GM21423 (cell line): ENCODE results near the gene ABT1.
"Not testable (repeated sequence)": the region's sequence is repeated elsewhere in the genome, so short reads cannot be mapped to it uniquely, and the experiment has no call there.

ENCODE experiments used
- ATAC-seq: cut with Tn5 transposase; IDR thresholded peaks from one replicate; pipeline ENCODE4 v1.9.1; 2021; ENCODE audit warnings: mild to moderate bottlenecking, moderate library complexity; ENCODE audit not compliant: unreplicated experiment

Gene ABT1

DNA sequence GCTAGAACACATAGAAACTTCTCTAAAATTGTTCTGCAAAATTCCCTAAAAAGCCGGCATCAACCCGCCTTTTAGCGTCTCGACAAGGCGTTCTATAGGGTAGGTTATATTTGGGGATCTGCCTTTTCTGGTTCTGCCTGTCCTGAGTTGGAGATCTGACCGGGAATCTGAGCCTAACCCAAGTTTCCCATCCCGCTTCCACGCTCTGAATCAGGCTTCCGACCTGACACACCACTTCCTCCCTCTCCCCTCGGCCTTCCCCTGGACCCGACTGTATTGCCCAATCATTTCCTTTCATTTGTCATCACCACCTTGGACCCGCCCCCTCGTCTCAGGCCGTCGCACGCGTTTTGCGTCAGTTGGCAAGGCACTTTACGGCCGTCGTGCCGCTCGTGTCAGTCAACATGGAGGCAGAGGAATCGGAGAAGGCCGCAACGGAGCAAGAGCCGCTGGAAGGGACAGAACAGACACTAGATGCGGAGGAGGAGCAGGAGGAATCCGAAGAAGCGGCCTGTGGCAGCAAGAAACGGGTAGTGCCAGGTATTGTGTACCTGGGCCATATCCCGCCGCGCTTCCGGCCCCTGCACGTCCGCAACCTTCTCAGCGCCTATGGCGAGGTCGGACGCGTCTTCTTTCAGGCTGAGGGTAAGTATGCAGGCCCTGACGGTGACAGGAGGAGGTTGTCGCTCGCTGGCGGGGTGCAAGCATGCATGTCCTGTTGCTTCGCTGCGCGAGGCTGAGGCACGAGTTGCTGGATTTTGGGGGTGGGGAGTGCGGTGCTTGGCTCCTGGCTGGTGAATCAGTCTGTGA, at the start of gene ABT1:
Gene ABT1 (plus strand): TSS at position 375 of the 810 bp plus-strand sequence. CDS start 30 bp downstream, at position 405.
- ATAC-seq, result peak; percentile 74

GRCh38 chr6:26547363-26547762, 49.4 kb upstream of the ABT1 start:
- ATAC-seq, result not testable (repeated sequence)

- ATAC-seq, result no peak
These were observed 46.3 kb upstream of the ABT1 start for GRCh38 chr6:26550250-26550993.

- ATAC-seq, result no peak
These were observed 44.5 kb upstream of the ABT1 start for GRCh38 chr6:26552205-26552604.

DNA sequence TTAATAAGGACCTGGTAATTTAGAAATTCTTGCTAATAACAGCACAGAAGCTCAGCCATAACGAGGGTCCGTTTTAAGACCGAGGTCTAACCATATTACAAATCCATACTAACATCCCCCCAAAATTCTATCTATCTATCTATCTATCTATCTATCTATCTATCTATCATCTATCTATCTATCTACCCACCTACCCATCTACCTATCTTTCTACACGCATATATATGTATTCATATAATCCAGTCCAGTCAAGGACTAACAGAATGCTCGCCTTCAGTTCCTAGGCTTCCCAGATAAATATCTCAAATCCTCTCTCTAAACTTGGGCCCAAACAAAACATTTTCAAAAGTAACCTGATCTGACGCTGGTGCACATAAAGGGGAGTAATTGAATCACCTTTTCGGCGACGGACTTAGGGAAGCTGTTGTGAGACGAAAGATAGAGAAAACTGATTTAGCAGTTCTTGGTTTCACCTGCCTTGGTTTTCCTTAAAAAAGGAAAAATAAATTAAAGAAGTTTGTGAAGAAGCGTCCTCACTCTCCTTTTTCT, 44.0 kb upstream of the ABT1 start:
- no peak for ATAC-seq

DNA sequence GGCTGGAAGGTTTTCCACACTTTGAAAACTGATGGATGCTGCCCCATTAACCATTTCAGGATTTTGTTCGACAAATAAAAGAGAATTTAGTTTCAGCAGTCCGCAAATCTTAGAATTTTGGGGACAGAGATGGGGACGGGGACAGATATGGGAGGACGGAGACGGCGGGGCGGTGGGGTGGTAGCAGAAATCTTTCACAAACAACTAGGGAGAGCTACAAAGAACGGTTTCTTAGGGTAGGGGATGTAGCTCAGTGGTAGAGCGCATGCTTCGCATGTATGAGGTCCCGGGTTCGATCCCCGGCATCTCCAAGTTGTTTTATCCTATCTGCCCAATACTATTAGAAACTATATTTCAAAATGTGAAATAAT, 43.5 kb upstream of the ABT1 start:
- peak; percentile 40 for ATAC-seq

GRCh38 chr6:26553635-26554446, 42.9 kb upstream of the ABT1 start:
- ATAC-seq, result peak; percentile 33

DNA sequence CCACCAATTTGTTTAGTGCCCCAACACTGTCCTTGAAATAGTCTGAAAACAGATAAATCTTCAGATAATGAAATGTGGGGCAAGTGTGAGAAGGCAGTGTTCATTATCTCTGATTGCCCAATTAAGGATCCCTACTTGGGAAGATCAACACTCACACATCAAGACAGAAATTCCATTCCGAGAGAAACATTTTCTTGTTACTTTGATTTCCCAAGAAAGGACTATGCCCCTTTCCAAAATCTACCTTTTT, 42.4 kb upstream of the ABT1 start:
- no peak for ATAC-seq

DNA sequence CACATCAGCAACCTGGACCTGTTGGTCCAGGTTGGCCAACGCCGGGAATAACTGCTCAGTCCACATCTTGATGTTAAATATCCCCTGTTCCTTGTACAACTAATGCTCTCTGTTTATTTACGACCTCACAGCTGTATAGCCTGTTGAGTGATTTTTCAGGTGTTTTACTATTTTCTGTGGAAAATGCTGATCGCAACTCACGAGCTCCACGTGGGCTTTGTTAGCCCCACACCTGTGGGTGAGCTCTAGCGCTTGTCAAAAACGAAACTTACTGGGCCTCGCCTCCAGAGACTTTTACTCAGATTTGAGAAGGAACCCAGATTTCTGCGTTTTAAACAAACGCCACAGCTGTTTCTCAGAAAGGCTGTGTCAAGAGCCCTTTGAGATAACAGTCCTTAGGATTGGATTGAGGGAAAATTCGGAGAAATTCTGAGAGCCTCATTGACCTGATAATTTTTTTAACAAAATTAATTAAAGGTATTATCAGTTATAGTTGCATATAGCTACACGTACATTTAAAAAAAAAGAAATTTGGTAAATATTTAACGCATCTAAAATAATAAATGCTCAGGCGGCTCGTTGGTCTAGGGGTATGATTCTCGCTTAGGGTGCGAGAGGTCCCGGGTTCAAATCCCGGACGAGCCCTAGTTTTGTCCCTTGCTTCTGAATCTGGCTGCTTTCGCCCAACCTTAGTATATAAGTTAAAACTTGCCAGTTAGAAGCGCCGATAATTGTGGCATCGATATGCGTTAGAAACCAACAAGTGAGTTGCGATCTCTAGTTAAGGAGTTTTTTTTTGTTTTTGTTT, 41.9 kb upstream of the ABT1 start:
- peak; percentile 35 for ATAC-seq

- no peak for ATAC-seq
These were observed 41.1 kb upstream of the ABT1 start for GRCh38 chr6:26555505-26556262.

- no peak for ATAC-seq
These were observed 40.3 kb upstream of the ABT1 start for GRCh38 chr6:26556263-26557070.

DNA sequence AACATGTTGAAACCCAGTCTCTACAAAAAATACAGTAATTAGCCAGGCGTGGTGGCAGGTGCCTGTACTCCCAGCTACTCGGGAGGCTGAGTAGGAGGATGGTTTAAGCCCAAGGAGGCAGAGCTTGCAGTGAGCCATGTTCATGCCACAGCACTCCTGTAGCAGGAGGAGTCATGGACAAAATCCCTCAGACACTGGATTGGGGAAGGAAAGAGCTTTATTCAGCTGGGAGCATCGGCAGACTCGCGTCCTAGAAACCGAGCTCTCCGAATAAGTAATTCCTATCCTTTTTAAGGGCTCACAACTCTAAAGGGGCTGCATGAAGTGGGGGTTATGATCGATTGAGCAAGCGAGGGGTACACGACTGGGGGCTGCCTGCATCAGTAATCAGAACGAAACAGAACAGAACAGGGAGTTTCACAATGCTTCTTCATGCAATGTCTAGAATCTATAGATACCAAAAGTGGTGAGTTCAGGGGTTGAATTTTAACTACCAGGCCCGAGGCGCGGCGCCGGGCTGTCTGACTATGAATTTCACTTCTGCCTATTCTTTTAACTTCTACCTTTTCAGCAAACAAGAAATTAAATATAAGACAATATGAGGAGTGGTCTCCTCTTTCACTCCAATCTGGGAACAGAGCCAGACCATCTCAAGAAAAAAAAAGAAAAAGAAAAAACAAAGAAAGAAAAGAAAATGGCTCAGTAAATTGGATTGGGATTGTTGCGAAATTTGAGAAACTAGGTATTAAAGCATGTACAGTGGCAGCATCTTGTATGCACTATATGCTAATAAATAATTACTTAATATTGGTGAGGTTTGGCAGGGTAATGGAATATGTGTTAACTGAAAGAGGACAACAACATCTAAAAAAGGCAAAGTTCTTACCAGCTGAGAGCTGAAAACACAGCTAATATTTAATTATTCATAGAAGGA, 35.0 kb upstream of the ABT1 start:
- no peak for ATAC-seq

GRCh38 chr6:26563488-26563887, 33.3 kb upstream of the ABT1 start:
- no peak for ATAC-seq

DNA sequence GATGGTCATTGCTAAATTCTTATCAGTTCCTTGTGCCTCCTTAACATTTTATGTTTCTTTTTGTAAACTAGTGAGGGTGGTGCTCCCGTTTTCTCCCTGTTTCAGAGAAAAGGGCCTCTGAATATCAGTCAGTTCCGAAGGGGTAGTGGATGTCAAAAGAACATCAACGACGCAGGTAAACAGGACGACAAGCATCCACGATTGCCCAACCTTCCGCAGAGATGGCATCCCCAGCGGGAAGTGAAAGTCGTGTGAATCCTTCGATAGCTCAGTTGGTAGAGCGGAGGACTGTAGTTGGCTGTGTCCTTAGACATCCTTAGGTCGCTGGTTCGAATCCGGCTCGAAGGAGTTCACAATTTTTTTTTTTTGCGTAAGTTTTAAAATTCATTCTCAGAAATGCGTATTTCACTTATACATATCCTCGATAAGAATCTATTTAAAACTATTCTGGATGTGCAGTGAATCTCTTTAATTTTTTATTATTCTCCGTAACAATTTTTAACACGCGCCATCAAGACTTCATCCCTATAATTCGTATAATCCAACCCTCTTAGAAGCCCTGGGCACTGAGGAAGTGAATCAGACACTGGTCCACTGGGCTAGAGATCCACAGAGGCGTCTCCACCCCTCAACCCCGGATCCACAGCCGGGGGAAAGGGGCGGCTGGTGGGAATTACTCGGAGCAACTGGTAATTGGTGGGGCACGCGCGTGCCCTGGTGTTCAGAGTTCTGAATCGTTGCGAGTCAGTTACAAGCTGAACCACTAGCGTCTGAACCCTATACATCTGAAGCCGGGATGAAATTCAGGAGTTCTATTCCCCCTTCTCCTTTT, 27.9 kb upstream of the ABT1 start:
- peak; percentile 64 for ATAC-seq

- no peak for ATAC-seq
These were observed 27.4 kb upstream of the ABT1 start for GRCh38 chr6:26569433-26569764.

GRCh38 chr6:26570027-26570809, 26.5 kb upstream of the ABT1 start:
- no peak for ATAC-seq
